HG03064 (cell line): Measurements from ENCODE around the gene CFAP251.
"Not testable (repeated sequence)": the region's sequence is repeated elsewhere in the genome, so short reads cannot be mapped to it uniquely, and the experiment has no call there.

ENCODE experiments used
- ATAC-seq: cut with Tn5 transposase; IDR thresholded peaks from one replicate; pipeline ENCODE4 v1.9.1; 2021; ENCODE audit warnings: low read depth; ENCODE audit not compliant: unreplicated experiment

Gene CFAP251

GRCh38 chr12:122022393-122023338, 104.3 kb downstream of the CFAP251 start:
- no peak for ATAC-seq

GRCh38 chr12:122023339-122024131, 105.1 kb downstream of the CFAP251 start:
- no peak for ATAC-seq

- no peak for ATAC-seq
Measured at GRCh38 chr12:122024132-122024785, 105.9 kb downstream of the CFAP251 start.

GRCh38 chr12:122026706-122027333, 108.4 kb downstream of the CFAP251 start:
- no peak for ATAC-seq

GRCh38 chr12:122028165-122028904, 109.9 kb downstream of the CFAP251 start:
- no peak for ATAC-seq

- no peak for ATAC-seq
Measured at GRCh38 chr12:122028905-122029560, 110.6 kb downstream of the CFAP251 start.

- no peak for ATAC-seq
Measured at GRCh38 chr12:122029620-122030423, 111.4 kb downstream of the CFAP251 start.

- no peak for ATAC-seq
Measured at GRCh38 chr12:122030424-122031035, 112.1 kb downstream of the CFAP251 start.

- ATAC-seq, result no peak
Measured at GRCh38 chr12:122031342-122032216, 113.2 kb downstream of the CFAP251 start.

- ATAC-seq, result no peak
Measured at GRCh38 chr12:122032580-122032979, 114.2 kb downstream of the CFAP251 start.

- ATAC-seq, result no peak
Measured at GRCh38 chr12:122035292-122035691, 116.9 kb downstream of the CFAP251 start.

GRCh38 chr12:122036153-122036552, 117.8 kb downstream of the CFAP251 start:
- no peak for ATAC-seq

- ATAC-seq, result no peak
Measured at GRCh38 chr12:122040579-122041386, 122.4 kb downstream of the CFAP251 start.

- ATAC-seq, result not testable (repeated sequence)
Measured at GRCh38 chr12:122041458-122041857, 123.1 kb downstream of the CFAP251 start.

- ATAC-seq, result no peak
Measured at GRCh38 chr12:122042910-122043309, 124.5 kb downstream of the CFAP251 start.

- no peak for ATAC-seq
Measured at GRCh38 chr12:122043476-122043875, 125.1 kb downstream of the CFAP251 start.
